ENCODE data around the gene PNPLA7. TPM values are rescaled to one million over a fixed set of nuclear protein-coding genes. Genes with fewer than 3 reads are reported as not detected.

PNPLA7 gene
- total and polyA plus RNA-seq, 2 of the 13 experiments (the other 11 are each of a cell fraction or from before 2014, with no cell fraction given) = 0.42 to 1.5 TPM

- TF ChIP-seq AGO2 (optimal IDR thresholded peaks at IDR 0.05; ENCODE audit: low read depth, low read length) (peak; percentile 22), IRF2 (CRISPR knock-in tag; IDR thresholded peaks at IDR 0.05) (peak; percentile 84), ZNF598 (CRISPR knock-in tag; IDR thresholded peaks at IDR 0.05; ENCODE audit: borderline replicate concordance) (peak; percentile 71; the same call in 1 of the 2 replicates), KDM5B (CRISPR knock-in tag; IDR thresholded peaks at IDR 0.05; ENCODE audit: borderline replicate concordance) (peak; percentile 82; the same call in 1 of the 2 replicates), CERS6 (CRISPR knock-in tag; IDR thresholded peaks at IDR 0.05) (no peak), MEIS1 (CRISPR knock-in tag; IDR thresholded peaks at IDR 0.05; ENCODE audit: borderline replicate concordance) (no peak), ZEB1 (IDR thresholded peaks at IDR 0.05; ENCODE audit: insufficient replicate concordance, low read depth) (no peak), PAX8 (CRISPR knock-in tag; IDR thresholded peaks at IDR 0.05; ENCODE audit: borderline replicate concordance) (no peak), RELA (CRISPR knock-in tag; IDR thresholded peaks at IDR 0.05) (peak; percentile 84; the same call in 1 of the 2 replicates), ZNF326 (CRISPR knock-in tag; IDR thresholded peaks at IDR 0.05; ENCODE audit: borderline replicate concordance) (no peak), SP4 (CRISPR knock-in tag; IDR thresholded peaks at IDR 0.05) (peak; percentile 93), ZNF547 (CRISPR knock-in tag; IDR thresholded peaks at IDR 0.05) (peak; percentile 82), ZMAT5 (CRISPR knock-in tag; IDR thresholded peaks at IDR 0.05; ENCODE audit: borderline replicate concordance, low read depth) (no peak; the same call in 1 of the 2 replicates), AHDC1 (CRISPR knock-in tag; IDR thresholded peaks at IDR 0.05; ENCODE audit: borderline replicate concordance) (peak; percentile 55), RORA (CRISPR knock-in tag; IDR thresholded peaks at IDR 0.05) (no peak), SMARCC2 (IDR thresholded peaks at IDR 0.05) (no peak), ZNF280B (CRISPR knock-in tag; IDR thresholded peaks at IDR 0.05; ENCODE audit: borderline replicate concordance) (0 out of 2 replicates have a peak, but pooled peaks have one; percentile 19), KAT7 (CRISPR knock-in tag; IDR thresholded peaks at IDR 0.05; ENCODE audit: borderline replicate concordance) (peak; percentile 90; the same call in 1 of the 2 replicates), CREB3 (CRISPR knock-in tag; IDR thresholded peaks at IDR 0.05) (no peak; the same call in 1 of the 2 replicates), ZNF256 (CRISPR knock-in tag; conservative IDR thresholded peaks at IDR 0.05) (no peak)
Measured at GRCh38 chr9:137578518-137579258, 28.5 kb upstream of the PNPLA7 start, which contains the start of gene DPH7 (continued).

Measured in HepG2 (cell line).